ENCODE results near the gene ANKRD24. TPM values are rescaled to one million over a fixed set of nuclear protein-coding genes. Genes with fewer than 3 reads are reported as not detected.

ANKRD24 gene
- total RNA-seq, 1 experiment from 2014 or later, result 0.26 TPM

DNA sequence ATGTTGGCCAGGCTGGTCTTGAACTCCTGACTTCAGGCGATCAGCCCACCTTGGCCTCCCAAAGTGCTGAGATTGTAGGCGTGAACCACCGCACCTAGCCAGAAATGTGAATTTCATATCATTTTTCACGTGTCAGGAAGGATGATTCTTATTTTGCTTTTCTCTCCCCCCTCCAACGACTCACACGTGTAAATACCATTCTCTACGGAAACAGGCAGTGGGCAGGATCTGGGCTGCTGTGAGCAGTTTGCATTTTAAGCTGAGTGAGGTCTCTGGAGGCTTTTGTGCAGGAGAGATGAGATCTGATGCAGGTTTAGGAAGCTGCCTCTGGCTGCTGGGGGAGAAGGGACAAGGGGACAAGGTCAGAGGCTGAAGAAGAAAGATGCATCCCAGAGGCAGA, 11.9 kb downstream of the ANKRD24 start:
- no peak for DNase-seq (ENCODE audit: low read depth, low spot score)

DNA sequence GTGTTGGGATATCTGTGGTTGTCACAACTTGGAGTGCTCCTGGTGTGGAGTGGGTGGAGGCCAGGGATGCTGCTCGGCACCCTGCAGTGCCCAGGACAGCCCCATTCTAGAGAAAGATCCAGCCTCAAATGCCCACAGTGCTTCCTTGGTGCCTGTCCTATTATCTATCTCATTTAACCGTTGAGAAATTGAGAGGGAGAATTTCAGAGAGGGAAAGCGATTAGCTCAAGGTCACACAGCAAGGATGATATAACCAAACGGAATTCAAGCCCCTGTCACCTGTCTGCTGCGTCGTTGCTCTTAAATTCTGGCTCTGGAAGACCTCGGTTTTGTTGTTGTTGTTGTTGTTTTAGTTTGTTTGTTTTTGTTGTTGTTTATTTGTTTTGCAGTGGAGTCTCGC, 13.5 kb downstream of the ANKRD24 start:
- intact Hi-C loops (cut with micrococcal nuclease; ENCODE audit: unreplicated experiment) (no loop called here), in situ Hi-C loops (cut with HindIII; ENCODE audit: low pct_unique_long_range_greater_than_20kb, low sequenced_read_pairs) (no loop called here)
- TF ChIP-seq, protein P1, sequence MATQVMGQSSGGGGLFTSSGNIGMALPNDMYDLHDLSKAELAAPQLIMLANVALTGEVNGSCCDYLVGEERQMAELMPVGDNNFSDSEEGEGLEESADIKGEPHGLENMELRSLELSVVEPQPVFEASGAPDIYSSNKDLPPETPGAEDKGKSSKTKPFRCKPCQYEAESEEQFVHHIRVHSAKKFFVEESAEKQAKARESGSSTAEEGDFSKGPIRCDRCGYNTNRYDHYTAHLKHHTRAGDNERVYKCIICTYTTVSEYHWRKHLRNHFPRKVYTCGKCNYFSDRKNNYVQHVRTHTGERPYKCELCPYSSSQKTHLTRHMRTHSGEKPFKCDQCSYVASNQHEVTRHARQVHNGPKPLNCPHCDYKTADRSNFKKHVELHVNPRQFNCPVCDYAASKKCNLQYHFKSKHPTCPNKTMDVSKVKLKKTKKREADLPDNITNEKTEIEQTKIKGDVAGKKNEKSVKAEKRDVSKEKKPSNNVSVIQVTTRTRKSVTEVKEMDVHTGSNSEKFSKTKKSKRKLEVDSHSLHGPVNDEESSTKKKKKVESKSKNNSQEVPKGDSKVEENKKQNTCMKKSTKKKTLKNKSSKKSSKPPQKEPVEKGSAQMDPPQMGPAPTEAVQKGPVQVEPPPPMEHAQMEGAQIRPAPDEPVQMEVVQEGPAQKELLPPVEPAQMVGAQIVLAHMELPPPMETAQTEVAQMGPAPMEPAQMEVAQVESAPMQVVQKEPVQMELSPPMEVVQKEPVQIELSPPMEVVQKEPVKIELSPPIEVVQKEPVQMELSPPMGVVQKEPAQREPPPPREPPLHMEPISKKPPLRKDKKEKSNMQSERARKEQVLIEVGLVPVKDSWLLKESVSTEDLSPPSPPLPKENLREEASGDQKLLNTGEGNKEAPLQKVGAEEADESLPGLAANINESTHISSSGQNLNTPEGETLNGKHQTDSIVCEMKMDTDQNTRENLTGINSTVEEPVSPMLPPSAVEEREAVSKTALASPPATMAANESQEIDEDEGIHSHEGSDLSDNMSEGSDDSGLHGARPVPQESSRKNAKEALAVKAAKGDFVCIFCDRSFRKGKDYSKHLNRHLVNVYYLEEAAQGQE (IDR thresholded peaks at IDR 0.05; ENCODE audit: insufficient read depth in 1 of 2, low read depth in 2 of 2, low read length in 1 of 2), result no peak
- TF ChIP-seq TCF7L2 (IDR thresholded peaks at IDR 0.05; ENCODE audit: low read depth, low read length), result no peak
- TF ChIP-seq, protein P2, sequence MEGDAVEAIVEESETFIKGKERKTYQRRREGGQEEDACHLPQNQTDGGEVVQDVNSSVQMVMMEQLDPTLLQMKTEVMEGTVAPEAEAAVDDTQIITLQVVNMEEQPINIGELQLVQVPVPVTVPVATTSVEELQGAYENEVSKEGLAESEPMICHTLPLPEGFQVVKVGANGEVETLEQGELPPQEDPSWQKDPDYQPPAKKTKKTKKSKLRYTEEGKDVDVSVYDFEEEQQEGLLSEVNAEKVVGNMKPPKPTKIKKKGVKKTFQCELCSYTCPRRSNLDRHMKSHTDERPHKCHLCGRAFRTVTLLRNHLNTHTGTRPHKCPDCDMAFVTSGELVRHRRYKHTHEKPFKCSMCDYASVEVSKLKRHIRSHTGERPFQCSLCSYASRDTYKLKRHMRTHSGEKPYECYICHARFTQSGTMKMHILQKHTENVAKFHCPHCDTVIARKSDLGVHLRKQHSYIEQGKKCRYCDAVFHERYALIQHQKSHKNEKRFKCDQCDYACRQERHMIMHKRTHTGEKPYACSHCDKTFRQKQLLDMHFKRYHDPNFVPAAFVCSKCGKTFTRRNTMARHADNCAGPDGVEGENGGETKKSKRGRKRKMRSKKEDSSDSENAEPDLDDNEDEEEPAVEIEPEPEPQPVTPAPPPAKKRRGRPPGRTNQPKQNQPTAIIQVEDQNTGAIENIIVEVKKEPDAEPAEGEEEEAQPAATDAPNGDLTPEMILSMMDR (IDR thresholded peaks at IDR 0.05), result no peak
- TF ChIP-seq POLR2AphosphoS5 (IDR thresholded peaks at IDR 0.05; ENCODE audit: low read depth, low read length), result no peak
- TF ChIP-seq SIN3A (IDR thresholded peaks at IDR 0.05; ENCODE audit: borderline replicate concordance, insufficient read depth, low read depth, low read length), result no peak
- DNase-seq (ENCODE audit: low read depth, low spot score) (no peak), ATAC-seq (no peak)
- peaks cover 3% of the 10 kb centered on the region; the same call in 1 of the 2 replicates for H3K27me3 ChIP-seq (ENCODE audit: control insufficient read depth, insufficient read depth, low read length)
- POLR2A ChIA-PET, result interaction anchor here (0.6 kb wide), 1 partner anchor 56 kb away, joined by 5 read pairs; no protein-coding TSS in a partner anchor
- no TSS peak for BruUV-seq (replicated peaks)
- H3K4me1 ChIP-seq (ENCODE audit: control insufficient read depth, insufficient read depth, low read length), result peaks cover 3% of the 10 kb centered on the region; the same call in 1 of the 2 replicates
- H3K9me3 ChIP-seq (ENCODE audit: control insufficient read depth, insufficient read depth, low read depth, low read length), result no peaks in the 10 kb centered on the region
- CTCF ChIA-PET, result no interaction called here
- H3K4me3 ChIP-seq (ENCODE audit: low read depth in 2 of 2, low read length in 2 of 2), result no peak overlapping the region
- H3K27ac ChIP-seq (ENCODE audit: low read length), result no peak overlapping the region
- H3K36me3 ChIP-seq (ENCODE audit: control insufficient read depth, insufficient read depth, low read length), result no peaks in the 10 kb centered on the region

More for the DNA sequence above, 11.9 kb downstream of the ANKRD24 start:
- in situ Hi-C loops (cut with HindIII; ENCODE audit: low pct_unique_long_range_greater_than_20kb, low sequenced_read_pairs), result no loop called here
- peaks cover 3% of the 10 kb centered on the region; the same call in 1 of the 2 replicates for H3K27me3 ChIP-seq (ENCODE audit: control insufficient read depth, insufficient read depth, low read length)
- ATAC-seq, result no peak
- H3K4me3 ChIP-seq (ENCODE audit: low read depth in 2 of 2, low read length in 2 of 2), result no peak overlapping the region
- TF ChIP-seq SIN3A (IDR thresholded peaks at IDR 0.05; ENCODE audit: borderline replicate concordance, insufficient read depth, low read depth, low read length) (no peak), POLR2AphosphoS5 (IDR thresholded peaks at IDR 0.05; ENCODE audit: low read depth, low read length) (no peak), TCF7L2 (IDR thresholded peaks at IDR 0.05; ENCODE audit: low read depth, low read length) (no peak)
- TF ChIP-seq, protein P1 (IDR thresholded peaks at IDR 0.05; ENCODE audit: insufficient read depth in 1 of 2, low read depth in 2 of 2, low read length in 1 of 2), result no peak
- TF ChIP-seq, protein P2 (IDR thresholded peaks at IDR 0.05), result no peak
- ChIA-PET CTCF (no interaction called here), POLR2A (no interaction called here)
- no peaks in the 10 kb centered on the region for H3K4me1 ChIP-seq (ENCODE audit: control insufficient read depth, insufficient read depth, low read length)
- no TSS peak for BruUV-seq (replicated peaks)
- no peaks in the 10 kb centered on the region for H3K36me3 ChIP-seq (ENCODE audit: control insufficient read depth, insufficient read depth, low read length)
- H3K9me3 ChIP-seq (ENCODE audit: control insufficient read depth, insufficient read depth, low read depth, low read length), result no peaks in the 10 kb centered on the region
- intact Hi-C loops (cut with micrococcal nuclease; ENCODE audit: unreplicated experiment), result no loop called here
- no peak overlapping the region for H3K27ac ChIP-seq (ENCODE audit: low read length)
